GM21619 (cell line): ENCODE data around the gene UGT1A5.
"Not testable (repeated sequence)": the region's sequence is repeated elsewhere in the genome, so short reads cannot be mapped to it uniquely, and the experiment has no call there.

Experiments
- ATAC-seq: cut with Tn5 transposase; IDR thresholded peaks from one replicate; pipeline ENCODE4 v1.9.1; 2021; ENCODE audit not compliant: unreplicated experiment

UGT1A5 gene

DNA sequence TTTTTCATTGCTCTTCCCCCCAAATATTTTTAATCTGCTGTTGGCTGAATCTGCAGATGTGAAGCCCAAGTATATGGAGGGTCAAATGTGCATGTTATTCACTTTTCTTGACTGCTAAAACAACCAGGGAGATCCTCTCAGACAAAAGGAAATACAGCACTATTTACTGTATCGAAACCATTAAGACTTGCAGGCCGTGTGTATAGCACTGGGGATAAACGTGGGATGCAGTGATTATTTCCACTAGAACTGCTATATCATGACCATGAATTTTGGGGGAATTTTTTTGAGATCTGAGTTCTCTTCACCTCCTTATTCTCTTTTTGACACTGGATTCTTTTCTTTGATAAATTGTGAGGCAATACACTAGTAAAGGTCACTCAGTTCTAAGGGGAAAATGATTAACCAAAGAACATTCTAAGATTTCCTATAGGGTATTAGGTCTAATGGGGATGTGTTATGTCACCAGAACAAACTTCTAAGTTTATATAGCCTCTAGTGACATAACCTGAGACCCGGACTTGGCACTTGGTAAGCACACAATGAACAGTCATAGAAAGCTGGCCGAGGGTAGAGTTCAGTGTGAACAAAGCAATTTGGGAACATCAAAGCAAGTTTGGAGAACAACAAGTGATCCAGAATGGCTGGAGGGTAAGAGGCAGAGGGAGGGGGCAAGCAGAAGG is 32.5 kb downstream of the UGT1A5 start:
- ATAC-seq: no peak

DNA sequence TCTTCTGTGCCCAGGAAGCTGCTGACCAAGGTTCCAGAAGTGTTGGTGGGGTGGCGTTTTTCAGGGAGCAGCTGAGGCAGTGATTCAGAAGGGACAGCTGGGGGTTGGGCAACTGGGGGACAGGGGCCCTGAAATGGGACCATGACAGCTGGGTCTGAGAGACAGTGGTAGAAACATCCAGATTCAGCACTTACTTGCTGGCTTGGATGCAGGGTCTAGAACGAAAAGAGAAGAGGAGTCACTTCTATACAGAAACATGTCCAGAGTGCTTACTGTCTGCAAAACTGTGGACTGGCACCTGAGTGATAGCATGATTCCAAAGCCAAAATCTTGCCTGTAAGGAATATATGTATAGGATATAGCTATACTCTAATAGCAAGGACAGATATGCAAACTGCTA is 33.1 kb downstream of the UGT1A5 start:
- not testable (repeated sequence) for ATAC-seq

- ATAC-seq: no peak
These were observed 34.0 kb downstream of the UGT1A5 start for GRCh38 chr2:233746475-233747282.

DNA sequence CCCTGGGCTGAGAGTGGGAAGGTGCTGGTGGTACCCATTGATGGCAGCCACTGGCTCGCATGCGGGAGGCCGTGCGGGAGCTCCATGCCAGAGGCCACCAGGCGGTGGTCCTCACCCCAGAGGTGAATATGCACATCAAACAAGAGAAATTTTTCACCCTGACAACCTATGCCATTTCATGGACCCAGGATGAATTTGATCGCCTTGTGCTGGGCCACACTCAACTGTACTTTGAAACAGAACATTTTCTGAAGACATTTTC is 34.5 kb downstream of the UGT1A5 start:
- no peak for ATAC-seq

DNA sequence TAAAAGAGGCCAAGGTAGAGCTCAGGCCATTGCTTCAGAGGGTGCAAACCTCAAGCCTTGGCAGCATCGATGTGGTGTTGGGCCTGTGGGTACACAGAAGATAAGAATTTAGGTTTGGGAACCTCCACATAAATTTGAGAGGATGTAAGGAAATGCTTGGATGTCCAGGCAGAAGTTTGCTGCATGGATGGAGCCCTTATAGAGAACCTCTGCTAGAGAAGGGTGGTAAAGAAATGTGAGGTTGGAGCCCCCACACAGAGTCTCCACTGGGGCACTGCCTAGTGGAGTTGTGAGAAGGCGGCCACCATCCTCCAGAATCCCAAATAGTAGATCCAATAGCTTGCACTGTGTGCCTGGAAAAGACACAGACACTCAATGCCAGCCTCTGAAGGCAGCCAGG is 38.0 kb downstream of the UGT1A5 start:
- not testable (repeated sequence) for ATAC-seq

DNA sequence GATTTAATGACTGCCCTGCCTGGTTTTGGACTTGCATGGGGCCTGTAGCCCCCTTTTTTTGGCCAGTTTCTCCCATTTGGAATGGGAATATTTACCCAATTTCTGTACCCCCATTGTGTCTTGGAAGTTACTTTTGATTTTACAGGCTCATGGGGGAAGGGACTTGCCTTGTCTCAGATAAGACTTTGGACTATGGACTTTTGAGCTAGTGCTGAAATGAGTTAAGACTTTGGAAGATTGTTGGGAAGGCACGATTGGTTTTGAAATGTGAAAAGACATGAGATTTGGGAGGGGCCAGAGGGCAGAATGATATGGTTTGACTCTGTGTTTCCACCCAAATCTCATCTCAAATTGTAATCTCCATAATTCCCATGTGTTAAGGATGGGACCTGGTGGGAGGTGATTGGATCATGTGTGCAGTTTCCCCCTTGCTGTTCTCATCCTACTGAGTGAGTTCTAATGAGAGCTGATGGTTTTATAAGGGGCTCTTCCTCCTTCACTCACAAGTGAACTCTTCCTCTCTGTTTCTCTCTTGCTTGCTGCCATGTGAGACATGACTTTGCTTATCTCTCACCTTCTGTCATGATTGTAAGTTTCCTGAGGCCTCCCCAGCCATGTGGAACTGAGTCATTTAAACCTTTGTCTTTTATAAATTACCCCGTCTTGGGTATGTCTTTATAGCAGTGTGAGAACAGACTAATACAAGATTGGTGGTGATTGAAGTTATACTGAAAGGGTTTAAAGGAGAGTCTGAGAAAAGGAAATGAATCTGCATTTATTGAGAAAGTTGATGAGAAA is 38.7 kb downstream of the UGT1A5 start:
- not testable (repeated sequence) for ATAC-seq

DNA sequence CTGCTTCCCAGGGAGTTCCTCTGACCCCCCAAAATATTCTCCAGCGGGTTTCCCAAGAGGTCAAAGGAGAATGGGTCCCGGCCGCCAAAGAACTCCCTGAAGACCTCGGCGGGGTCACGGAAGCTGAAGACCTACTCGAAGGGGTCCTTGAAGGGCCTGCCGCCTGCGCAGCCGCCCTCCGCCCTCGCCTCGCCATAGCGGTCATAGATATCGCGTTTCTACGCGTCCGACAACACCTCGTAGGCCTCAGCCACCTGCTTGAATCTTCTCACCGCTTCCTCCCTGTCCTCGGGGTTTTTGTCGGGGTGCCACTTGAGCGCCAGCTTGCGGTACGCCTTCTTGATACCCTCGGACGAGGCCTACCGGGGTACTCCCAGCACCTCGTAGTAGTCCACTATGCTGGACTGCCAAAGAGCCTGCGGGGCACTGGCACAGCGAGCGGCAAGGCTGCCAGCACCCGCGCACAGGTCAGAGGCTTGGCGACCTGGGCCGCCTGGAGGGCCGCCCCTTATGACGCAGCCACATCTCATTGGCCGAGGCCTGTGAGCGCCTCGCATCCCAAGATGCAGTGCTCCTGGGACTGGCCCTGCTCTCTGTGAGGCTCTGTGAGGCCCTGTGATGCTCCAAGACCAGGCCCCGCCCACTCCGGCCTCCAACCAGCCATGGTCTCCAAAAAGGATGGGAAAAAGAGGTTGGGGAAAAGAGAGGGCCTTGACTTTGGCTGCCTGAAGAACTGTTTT is 42.3 kb downstream of the UGT1A5 start:
- ATAC-seq: no peak

GRCh38 chr2:233756429-233757081 is 43.8 kb downstream of the UGT1A5 start:
- ATAC-seq: no peak

DNA sequence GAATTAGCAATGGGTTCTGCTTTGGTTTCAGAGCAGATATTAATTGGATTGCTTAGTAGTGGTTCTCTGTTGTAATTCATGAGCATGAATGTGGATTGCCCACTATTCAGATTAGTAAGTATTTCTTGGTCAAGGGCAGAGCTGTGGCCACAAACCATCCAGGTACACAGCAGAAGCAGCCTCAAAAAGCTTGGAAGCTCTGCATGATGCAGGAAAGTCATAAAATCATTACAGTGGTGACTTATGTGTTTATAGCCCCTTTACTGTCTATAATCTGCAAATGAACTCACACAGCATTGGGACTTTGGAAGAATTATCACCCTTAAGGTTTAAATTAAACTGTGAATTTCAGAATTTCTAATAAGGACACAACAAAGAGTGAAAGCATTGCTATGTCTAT is 45.4 kb downstream of the UGT1A5 start:
- no peak for ATAC-seq

DNA sequence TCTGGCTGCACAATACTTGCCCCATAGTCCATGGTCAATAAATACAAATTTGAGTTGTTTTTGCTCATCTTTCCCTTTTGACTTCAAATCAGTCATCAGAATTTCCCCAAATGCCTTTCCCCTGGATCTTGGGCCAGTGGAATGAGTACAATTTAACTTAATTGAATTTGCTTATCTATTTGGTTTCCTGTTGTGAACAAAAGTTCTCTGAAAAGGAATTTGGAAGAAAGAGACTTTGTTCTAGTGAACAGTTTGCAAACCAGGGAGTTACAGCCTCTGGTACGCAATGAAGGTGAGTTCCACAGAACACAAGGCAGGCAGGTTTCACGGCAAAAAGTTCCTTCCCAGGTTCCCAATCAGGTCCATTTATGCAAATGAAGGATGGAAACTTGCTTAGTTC is 46.1 kb downstream of the UGT1A5 start:
- ATAC-seq: no peak

- no peak for ATAC-seq
These were observed 47.3 kb downstream of the UGT1A5 start, which contains the start of gene UGT1A1 for GRCh38 chr2:233760043-233760442. UGT1A1 (plus strand) TSS chr2:233760270; CDS start chr2:233760288, 18 bp downstream.

DNA sequence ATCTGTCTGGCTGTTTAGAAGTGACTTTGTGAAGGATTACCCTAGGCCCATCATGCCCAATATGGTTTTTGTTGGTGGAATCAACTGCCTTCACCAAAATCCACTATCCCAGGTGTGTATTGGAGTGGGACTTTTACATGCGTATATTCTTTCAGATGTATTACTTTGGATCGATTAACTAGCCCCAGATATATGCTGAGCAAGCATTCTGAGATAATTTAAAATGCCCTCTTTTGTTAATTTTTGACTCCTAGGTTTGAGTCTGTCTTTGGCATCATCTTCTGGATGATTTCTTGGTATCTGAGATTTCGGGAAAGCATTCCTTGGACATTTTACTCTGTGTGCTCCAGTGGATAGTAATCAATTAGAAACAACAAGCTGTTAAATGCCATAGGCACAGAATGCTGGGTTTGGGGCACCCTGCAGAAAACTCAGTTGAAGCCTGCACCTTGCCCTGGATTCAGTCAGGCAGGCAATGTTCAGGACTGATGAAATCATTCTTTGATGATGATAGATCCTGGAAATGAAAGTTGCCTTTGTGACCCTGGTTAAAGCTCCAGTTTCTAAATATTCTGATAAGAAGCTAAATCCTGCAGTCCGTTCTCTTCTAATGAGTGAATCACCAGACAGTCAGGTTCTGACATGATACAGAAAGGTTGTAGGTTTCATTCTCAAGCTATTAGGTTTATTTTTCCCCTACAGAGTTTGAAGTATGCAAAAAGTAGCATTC is 48.5 kb downstream of the UGT1A5 start:
- ATAC-seq: no peak

- no peak for ATAC-seq
These were observed 51.6 kb downstream of the UGT1A5 start for GRCh38 chr2:233764264-233764663.

GRCh38 chr2:233764761-233765160 is 52.1 kb downstream of the UGT1A5 start:
- ATAC-seq: no peak

DNA sequence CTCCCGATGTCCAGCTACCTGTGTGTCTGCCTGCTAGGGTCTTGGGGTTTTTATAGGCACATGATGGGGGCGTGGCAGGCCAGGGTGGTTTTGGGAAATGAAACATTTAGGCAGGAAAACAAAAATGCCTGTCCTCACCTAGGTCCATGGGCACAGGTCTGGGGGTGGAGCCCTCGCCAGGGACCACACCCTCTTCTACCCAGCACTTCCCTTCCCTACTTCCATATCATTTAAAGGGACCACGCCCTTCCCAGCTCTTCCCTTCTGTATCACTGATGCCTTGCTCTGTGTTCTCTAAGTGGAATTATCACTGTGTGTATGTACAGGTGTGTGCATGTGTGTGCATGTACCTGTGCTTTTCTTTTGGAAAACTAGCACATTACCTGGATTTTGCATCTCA is 53.7 kb downstream of the UGT1A5 start:
- ATAC-seq: no peak

DNA sequence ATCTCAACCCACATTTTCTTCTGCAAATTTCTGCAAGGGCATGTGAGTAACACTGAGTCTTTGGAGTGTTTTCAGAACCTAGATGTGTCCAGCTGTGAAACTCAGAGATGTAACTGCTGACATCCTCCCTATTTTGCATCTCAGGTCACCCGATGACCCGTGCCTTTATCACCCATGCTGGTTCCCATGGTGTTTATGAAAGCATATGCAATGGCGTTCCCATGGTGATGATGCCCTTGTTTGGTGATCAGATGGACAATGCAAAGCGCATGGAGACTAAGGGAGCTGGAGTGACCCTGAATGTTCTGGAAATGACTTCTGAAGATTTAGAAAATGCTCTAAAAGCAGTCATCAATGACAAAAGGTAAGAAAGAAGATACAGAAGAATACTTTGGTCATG is 55.4 kb downstream of the UGT1A5 start:
- no peak for ATAC-seq

GRCh38 chr2:233769260-233769659 is 56.6 kb downstream of the UGT1A5 start:
- no peak for ATAC-seq

DNA sequence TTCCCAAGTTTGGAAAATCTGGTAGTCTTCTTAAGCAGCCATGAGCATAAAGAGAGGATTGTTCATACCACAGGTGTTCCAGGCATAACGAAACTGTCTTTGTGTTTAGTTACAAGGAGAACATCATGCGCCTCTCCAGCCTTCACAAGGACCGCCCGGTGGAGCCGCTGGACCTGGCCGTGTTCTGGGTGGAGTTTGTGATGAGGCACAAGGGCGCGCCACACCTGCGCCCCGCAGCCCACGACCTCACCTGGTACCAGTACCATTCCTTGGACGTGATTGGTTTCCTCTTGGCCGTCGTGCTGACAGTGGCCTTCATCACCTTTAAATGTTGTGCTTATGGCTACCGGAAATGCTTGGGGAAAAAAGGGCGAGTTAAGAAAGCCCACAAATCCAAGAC is 59.4 kb downstream of the UGT1A5 start:
- no peak for ATAC-seq

GRCh38 chr2:233772583-233772982 is 59.9 kb downstream of the UGT1A5 start:
- ATAC-seq: no peak

GRCh38 chr2:233773854-233774253 is 61.1 kb downstream of the UGT1A5 start:
- no peak for ATAC-seq
